ENCODE results near the gene ADAMTS2. TPM values are rescaled to one million over a fixed set of nuclear protein-coding genes. Genes with fewer than 3 reads are reported as not detected.

Gene ADAMTS2
- total RNA-seq, 1 experiment from 2014 or later: 1.7 TPM

DNA sequence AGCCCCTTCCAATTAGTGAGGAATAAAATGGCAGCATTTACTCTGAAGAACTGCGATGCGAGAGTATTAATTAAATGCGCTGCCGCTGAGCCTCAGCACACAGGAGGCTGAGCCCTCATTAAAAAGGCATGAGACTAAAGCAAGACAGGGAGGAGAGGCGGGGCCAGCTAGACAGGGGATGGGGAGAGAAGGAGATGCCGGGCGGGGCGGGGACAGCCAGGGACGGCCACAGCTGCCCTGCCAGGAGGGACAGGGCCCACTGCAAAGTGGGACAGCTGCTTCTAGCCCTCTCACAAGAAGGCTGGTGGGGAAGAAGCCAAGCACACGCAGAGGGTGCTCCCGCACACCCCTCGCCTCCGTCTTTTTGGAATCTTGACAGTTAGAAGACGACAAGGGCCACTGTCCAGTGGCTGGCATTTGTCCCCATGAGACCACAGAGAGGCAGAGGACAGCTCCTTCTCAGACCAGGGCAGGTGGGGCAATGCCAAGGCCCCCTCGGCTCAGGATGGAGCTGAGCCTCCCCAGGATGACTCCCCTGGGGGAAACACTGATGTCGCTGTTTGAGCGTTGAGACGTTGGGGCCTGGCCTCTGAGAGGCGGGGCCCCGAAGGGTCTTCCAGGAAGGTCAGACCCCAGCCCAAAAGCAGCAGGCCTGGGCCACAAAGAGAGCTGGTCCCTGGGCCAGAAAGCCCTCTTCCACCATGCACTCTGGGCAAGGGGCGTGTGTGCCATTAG lies 26.9 kb downstream of the ADAMTS2 start:
- Histone ChIP-seq H3K27me3 (ENCODE audit: control insufficient read depth, insufficient read depth, low read length) (no peaks in the 10 kb centered on the region), H3K4me3 (ENCODE audit: insufficient read depth, low read depth, low read length) (no peak overlapping the region), H3K36me3 (replicated peaks; ENCODE audit: control insufficient read depth, insufficient read depth, low read length) (no peaks in the 10 kb centered on the region)
- DNase-seq: peak; percentile 76

DNA sequence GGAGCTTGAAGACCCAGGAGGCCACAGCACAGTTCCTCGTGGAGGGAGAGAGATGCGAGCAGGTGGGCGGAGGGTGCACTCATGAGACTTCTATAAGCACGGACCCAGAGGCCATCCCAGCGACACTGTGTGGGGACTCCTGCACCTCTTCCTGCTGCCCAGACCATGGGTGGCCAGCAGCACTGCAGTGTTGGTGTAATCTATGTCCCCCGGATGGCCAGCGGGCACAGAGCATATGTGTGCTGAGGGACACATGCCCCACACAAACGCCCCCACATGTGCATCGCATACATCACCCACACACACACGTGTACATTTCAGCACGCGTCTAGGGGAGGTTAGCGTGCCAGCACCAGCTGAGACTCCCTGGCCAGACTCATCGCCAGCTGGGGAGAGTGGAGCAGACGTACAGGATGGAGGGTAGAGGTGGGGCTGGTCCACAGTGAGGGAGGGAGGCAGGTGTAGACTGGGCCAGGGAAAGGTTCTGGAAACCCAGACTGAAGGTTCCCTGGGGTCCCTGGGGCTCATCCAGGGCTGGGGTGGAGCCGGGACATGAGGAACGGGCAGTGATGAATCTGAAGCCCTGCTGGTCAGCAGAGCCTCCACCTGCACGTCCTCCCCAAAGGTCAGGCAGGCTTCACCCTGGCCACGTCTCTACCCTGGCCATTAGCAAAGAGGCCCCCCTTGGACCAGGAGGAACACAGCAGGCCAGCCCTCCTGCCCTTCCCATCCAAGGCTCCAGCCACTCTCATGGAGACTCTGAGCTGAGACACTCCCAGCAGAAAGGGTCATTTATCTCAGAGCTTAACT lies 27.6 kb downstream of the ADAMTS2 start:
- Histone ChIP-seq H3K4me3 (ENCODE audit: insufficient read depth, low read depth, low read length) (no peak overlapping the region), H3K27me3 (ENCODE audit: control insufficient read depth, insufficient read depth, low read length) (no peaks in the 10 kb centered on the region), H3K36me3 (replicated peaks; ENCODE audit: control insufficient read depth, insufficient read depth, low read length) (no peaks in the 10 kb centered on the region)
- DNase-seq: no peak

DNA sequence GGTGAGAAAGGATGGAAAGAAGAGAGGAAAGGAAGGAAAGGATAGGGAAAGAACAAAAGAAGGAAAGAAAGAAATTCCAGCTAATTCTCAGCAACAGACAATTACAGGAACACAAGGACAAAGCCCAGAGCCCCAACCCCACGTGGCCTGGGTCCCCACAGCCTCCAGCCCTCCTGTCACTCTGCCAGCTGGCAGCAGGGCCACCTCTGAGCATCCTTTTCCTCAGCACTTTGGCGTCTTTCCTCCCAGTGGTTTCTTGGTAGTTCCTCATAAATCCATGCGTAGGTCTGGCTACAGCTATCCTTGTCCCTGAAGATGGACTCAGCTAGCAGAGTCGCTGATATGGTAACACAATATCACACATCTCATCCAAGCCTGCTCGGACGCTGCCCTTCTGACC lies 28.3 kb downstream of the ADAMTS2 start:
- Histone ChIP-seq H3K4me3 (ENCODE audit: insufficient read depth, low read depth, low read length) (no peak overlapping the region), H3K27me3 (ENCODE audit: control insufficient read depth, insufficient read depth, low read length) (no peaks in the 10 kb centered on the region), H3K36me3 (replicated peaks; ENCODE audit: control insufficient read depth, insufficient read depth, low read length) (no peaks in the 10 kb centered on the region)
- DNase-seq: no peak

DNA sequence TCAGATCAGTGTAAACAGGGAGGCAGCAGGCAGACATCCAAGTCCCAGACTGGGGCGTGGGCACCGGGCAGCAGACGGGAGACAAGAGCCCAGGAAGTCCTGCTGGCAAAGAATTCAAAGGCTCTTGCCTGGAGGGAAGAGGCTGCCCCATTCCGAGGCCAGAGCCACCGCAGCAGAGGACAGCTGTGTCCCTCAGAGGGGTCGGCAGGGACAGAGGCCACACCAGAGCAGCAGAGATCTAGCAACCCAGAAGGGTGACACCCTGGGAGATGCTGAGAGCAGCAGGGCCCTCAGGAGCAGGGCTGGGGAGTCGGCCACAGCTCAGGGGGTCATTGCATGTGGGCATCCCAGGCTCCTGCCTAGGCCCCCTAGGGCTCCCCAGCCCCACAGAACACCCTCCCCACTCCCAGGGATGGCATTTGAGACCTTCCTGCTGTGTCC lies 29.1 kb downstream of the ADAMTS2 start:
- no peaks in the 10 kb centered on the region for H3K36me3 ChIP-seq (replicated peaks; ENCODE audit: control insufficient read depth, insufficient read depth, low read length)
- H3K4me3 ChIP-seq (ENCODE audit: insufficient read depth, low read depth, low read length): no peak overlapping the region
- no peak for DNase-seq
- H3K27me3 ChIP-seq (ENCODE audit: control insufficient read depth, insufficient read depth, low read length): no peaks in the 10 kb centered on the region

DNA sequence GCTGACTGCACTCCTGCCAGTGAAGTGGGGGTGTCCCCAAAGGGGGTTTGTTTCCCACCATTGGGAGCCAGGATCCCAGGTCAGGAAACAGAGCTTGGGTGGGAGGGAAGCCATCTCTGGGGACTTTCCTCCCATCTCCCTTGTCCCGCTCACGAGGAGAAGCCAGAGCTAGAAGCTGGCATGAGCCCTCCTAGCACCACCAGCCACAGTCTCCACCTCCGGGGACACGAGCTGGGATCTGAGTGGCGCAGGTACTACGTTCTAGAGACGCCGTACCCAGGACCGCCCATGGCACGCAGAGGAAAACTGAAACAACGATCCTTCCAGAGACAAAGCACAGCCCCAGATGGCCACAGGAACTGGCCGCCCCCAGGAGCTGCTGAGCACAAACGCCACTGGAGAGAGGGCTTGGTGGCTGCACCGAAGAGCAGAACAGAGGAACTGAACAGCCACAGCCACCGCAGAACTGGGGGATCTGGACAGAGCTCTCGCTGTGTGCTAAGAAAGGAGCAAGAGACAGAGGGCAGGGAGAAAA lies 29.8 kb downstream of the ADAMTS2 start:
- Histone ChIP-seq H3K36me3 (replicated peaks; ENCODE audit: control insufficient read depth, insufficient read depth, low read length) (no peaks in the 10 kb centered on the region), H3K4me3 (ENCODE audit: insufficient read depth, low read depth, low read length) (no peak overlapping the region), H3K27me3 (ENCODE audit: control insufficient read depth, insufficient read depth, low read length) (no peaks in the 10 kb centered on the region)
- DNase-seq: no peak

DNA sequence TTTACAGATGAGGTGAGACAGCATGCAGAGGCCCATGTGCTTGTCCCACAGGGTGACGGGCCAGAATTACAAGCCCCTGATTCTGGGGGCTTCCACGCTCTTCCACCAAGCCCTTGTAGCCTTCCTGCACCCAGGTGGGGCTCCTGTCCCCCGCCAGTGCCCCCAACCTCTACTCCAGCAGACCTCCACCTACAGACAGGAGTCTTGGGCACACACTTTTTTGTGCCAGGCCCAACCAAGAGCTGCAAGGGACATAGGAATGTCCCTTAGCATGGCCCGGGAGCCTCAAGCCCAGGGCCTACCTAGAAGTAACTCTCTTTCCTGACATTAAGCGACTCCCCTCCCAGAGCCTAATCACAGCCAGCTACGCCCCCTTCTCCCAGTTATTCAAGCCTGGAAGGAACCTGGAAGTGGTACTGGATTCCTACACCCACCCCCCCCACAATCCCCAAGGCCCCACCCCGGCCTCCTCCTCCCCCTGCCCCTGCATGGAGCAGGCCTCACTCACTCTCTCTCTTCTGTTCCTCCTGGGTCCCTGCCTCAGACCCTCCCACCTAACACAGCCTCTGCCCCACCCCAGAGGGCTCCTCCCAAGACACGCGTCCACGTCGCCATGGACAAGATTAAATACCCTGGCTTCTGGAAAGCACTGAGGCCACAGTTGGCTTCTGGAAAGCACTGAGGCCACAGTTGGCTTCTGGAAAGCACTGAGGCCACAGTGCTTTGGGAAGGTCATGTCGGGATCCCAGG lies 30.5 kb downstream of the ADAMTS2 start:
- Histone ChIP-seq H3K27me3 (ENCODE audit: control insufficient read depth, insufficient read depth, low read length) (no peaks in the 10 kb centered on the region), H3K4me3 (ENCODE audit: insufficient read depth, low read depth, low read length) (no peak overlapping the region), H3K36me3 (replicated peaks; ENCODE audit: control insufficient read depth, insufficient read depth, low read length) (no peaks in the 10 kb centered on the region)
- no peak for DNase-seq

DNA sequence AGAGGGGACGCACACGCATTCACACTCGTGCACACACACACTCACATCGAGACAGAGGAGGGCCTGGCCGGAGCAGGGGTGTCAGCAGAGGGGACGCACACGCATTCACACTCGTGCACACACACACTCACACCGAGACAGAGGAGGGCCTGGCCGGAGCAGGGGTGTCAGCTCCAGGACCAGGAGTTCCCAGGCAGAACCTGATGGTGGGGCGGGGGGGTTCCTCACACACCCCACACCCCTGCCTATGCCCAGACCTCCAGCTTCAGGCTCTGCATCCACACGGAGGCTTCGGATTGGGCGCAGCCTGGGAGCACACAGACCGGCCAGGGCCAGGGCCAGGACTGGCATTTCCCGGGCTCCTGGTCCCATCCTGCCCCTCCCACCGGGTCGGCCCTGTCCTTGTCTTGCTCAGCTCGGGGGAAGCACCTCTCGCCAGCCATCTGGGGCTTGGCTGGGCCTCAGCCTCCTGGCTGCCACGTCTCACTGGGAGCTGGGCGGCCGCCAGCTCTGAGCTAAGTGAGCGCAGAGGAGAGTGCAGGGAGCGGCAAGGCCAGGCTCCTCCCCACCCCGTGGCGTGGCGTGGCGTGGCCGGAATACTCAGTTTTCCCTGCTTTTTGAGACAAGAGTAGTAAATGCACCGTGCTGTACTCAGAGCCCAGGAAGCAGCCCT lies 31.3 kb downstream of the ADAMTS2 start:
- Histone ChIP-seq H3K27me3 (ENCODE audit: control insufficient read depth, insufficient read depth, low read length) (no peaks in the 10 kb centered on the region), H3K4me3 (ENCODE audit: insufficient read depth, low read depth, low read length) (no peak overlapping the region), H3K36me3 (replicated peaks; ENCODE audit: control insufficient read depth, insufficient read depth, low read length) (no peaks in the 10 kb centered on the region)
- no peak for DNase-seq

DNA sequence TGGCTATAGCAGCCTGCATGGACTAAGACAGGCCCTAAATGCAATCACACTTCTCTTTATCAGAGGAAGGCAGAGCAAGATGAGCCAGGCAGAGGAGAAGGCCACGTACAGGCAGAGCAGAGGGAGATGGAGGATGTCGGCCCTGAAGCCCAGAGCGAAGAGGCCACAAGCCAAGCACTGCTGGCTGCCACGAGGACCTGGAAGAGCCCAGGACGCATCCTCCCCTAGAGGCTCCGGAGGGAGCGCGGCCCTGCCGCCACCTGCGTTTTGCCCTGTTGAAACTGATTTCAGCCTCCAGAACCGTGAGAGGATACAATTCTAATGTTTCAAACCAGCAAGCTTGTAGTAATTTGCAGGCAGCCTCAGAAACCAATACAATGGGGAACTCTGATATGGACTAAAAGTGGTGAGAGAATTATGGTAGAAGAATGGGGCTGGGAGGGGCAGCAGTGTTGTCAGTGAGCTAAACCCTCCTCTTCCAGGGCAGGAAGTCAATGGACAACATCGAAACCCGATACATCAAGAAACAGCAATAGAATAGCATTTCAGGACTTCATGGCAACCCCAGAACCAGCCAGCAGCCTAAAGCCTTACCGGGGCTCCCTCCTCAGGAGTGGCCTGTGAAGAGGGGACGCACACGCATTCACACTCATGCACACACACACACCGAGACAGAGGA lies 32.6 kb downstream of the ADAMTS2 start:
- Histone ChIP-seq H3K4me3 (ENCODE audit: insufficient read depth, low read depth, low read length) (no peak overlapping the region), H3K36me3 (replicated peaks; ENCODE audit: control insufficient read depth, insufficient read depth, low read length) (no peaks in the 10 kb centered on the region), H3K27me3 (ENCODE audit: control insufficient read depth, insufficient read depth, low read length) (no peaks in the 10 kb centered on the region)
- DNase-seq: no peak

DNA sequence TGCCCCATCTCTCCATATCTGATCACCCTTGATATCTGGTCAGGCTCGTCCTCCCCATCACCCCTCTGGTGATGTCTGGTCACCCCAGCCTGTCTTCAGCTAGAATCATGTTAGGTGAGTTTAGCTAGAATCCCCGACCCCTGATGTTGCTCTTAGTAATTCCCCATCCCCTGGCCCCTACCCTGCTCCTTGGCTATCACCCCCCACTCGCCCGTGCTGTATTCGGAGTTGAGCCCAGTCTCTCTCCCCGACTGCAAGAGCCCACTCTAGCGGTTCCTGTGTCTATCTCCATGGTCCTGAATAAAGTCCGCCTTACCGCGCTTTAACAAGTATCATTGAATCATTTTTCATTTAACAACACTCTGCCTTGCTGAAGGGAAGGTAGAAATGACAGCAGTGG lies 33.7 kb downstream of the ADAMTS2 start:
- no peak for DNase-seq
- H3K36me3 ChIP-seq (replicated peaks; ENCODE audit: control insufficient read depth, insufficient read depth, low read length): no peaks in the 10 kb centered on the region
- no peak overlapping the region for H3K4me3 ChIP-seq (ENCODE audit: insufficient read depth, low read depth, low read length)
- no peaks in the 10 kb centered on the region for H3K27me3 ChIP-seq (ENCODE audit: control insufficient read depth, insufficient read depth, low read length)

DNA sequence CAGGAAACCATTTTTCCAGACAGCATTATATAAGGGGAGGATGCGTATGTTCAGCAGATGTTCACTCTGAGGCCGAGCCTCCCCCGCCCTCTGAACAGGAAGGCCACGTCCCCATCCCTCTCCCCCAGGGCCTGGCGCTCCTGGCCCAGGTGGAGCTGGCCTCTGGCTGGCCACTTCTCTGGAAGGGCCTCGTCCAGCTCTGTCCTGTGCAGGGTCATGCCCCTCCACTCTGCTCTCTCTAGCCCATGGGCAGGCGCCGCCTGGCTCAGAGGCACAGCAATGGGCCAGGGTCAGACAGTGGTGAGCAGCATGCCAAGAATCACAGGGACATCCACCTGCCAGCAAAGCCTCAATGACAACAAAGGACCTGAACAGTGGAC lies 34.2 kb downstream of the ADAMTS2 start:
- no peaks in the 10 kb centered on the region for H3K36me3 ChIP-seq (replicated peaks; ENCODE audit: control insufficient read depth, insufficient read depth, low read length)
- no peak for DNase-seq
- H3K4me3 ChIP-seq (ENCODE audit: insufficient read depth, low read depth, low read length): no peak overlapping the region
- no peaks in the 10 kb centered on the region for H3K27me3 ChIP-seq (ENCODE audit: control insufficient read depth, insufficient read depth, low read length)

DNA sequence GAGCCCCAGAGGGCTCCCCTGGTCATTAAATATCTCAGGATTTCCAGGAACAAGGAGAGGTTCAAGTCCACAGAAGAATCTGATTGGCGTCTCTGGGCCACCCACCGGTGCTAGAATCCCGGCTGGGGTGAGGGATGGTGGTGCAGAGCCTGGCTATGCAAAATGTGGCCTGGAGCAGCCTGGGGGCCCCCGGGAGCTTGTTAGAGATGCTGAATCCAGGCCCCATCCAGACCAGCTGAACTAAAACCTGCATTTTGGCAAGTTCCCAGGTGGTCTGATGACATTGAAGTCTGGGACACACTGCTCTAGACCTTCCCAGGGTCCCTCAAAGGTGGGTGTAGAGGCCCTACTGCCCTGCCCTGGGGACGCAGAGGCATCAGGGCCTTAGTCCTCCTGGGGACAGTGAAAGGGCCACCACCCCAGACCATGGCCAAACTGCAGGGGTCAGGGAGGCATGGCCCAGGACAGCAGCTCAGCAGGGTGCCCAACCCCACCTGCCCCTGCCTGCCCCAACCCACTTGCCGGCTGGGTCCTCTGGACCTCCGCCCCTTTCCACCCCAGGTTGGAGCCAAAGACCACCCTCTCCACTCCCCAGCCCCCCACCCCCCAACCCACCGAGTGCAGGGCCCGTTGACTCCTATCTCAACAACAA lies 34.7 kb downstream of the ADAMTS2 start:
- Histone ChIP-seq H3K4me3 (ENCODE audit: insufficient read depth, low read depth, low read length) (no peak overlapping the region), H3K27me3 (ENCODE audit: control insufficient read depth, insufficient read depth, low read length) (no peaks in the 10 kb centered on the region), H3K36me3 (replicated peaks; ENCODE audit: control insufficient read depth, insufficient read depth, low read length) (no peaks in the 10 kb centered on the region)
- no peak for DNase-seq

DNA sequence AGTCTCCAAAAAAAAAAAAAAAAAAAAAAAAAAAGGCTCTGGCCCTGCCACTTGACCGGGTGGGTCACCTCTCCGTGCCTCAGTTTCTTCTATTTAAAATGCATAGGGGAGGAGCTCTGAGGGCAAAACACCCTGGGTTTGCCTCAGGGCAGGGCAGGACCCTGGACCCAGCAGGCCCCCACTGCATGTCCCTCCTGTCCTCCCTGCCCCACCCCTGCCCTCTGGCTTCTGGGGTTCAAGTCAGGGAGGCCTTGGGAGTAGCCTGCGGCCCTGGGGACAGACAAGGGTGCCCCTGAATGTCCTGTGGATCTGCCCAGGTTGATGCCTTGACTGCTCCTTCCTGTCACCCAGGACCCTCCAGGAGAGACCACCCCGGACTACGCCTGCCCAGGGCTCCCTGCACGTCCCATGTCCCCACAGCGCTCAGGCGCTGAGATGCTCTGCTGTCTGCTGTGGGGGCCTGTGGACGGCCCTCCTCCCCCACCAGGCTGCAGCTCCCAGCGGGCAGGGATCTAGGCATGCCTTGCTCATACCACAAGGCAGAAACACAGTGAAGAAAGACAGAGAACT lies 35.4 kb downstream of the ADAMTS2 start:
- Histone ChIP-seq H3K4me3 (ENCODE audit: insufficient read depth, low read depth, low read length) (no peak overlapping the region), H3K27me3 (ENCODE audit: control insufficient read depth, insufficient read depth, low read length) (no peaks in the 10 kb centered on the region), H3K36me3 (replicated peaks; ENCODE audit: control insufficient read depth, insufficient read depth, low read length) (no peaks in the 10 kb centered on the region)
- DNase-seq: no peak

DNA sequence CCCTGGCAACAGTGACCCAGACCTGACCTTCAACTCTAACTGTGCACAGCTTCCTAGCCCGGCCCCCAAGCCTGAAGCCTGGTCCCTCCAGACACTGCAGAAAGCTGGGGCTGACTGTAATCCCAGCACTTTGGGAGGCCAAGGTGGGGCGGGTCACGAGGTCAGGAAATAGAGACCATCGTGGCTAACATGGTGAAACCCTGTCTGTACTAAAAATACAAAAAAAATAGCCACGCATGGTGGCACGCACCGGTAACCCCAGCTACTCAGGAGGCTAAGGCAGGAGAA lies 35.9 kb downstream of the ADAMTS2 start:
- H3K4me3 ChIP-seq (ENCODE audit: insufficient read depth, low read depth, low read length): no peak overlapping the region
- H3K27me3 ChIP-seq (ENCODE audit: control insufficient read depth, insufficient read depth, low read length): no peaks in the 10 kb centered on the region
- no peaks in the 10 kb centered on the region for H3K36me3 ChIP-seq (replicated peaks; ENCODE audit: control insufficient read depth, insufficient read depth, low read length)
- DNase-seq: no peak

Measured in H7 (cell line).